ENCODE measurements around the gene AMOTL1.

The AMOTL1 gene

GRCh38 chr11:94746721-94747120, 21.4 kb upstream of the AMOTL1 start:
- DNase-seq = no peak

- no peak for DNase-seq
Observed at GRCh38 chr11:94747146-94747545, 21.0 kb upstream of the AMOTL1 start.

GRCh38 chr11:94747601-94748041, 20.5 kb upstream of the AMOTL1 start:
- no peak for DNase-seq

- DNase-seq = no peak
Observed at GRCh38 chr11:94749369-94749768, 18.8 kb upstream of the AMOTL1 start.

GRCh38 chr11:94750319-94751217, 17.6 kb upstream of the AMOTL1 start:
- DNase-seq = no peak

- DNase-seq = no peak
Observed at GRCh38 chr11:94751218-94751609, 16.9 kb upstream of the AMOTL1 start.

GRCh38 chr11:94751786-94752185, 16.4 kb upstream of the AMOTL1 start:
- no peak for DNase-seq

GRCh38 chr11:94753630-94754029, 14.5 kb upstream of the AMOTL1 start:
- DNase-seq = no peak

- DNase-seq = no peak
Observed at GRCh38 chr11:94754335-94754734, 13.8 kb upstream of the AMOTL1 start.

- DNase-seq = no peak
Observed at GRCh38 chr11:94754819-94755218, 13.3 kb upstream of the AMOTL1 start.

- no peak for DNase-seq
Observed at GRCh38 chr11:94755494-94755893, 12.7 kb upstream of the AMOTL1 start.

GRCh38 chr11:94757037-94757735, 11.0 kb upstream of the AMOTL1 start:
- no peak for DNase-seq

GRCh38 chr11:94758666-94759065, 9.5 kb upstream of the AMOTL1 start:
- DNase-seq = no peak

GRCh38 chr11:94759522-94759921, 8.6 kb upstream of the AMOTL1 start:
- no peak for DNase-seq

GRCh38 chr11:94760296-94760695, 7.9 kb upstream of the AMOTL1 start:
- DNase-seq = no peak

- no peak for DNase-seq
Observed at GRCh38 chr11:94762208-94762607, 5.9 kb upstream of the AMOTL1 start.

GRCh38 chr11:94762995-94763394, 5.2 kb upstream of the AMOTL1 start:
- no peak for DNase-seq

- DNase-seq = no peak
Observed at GRCh38 chr11:94766713-94767206, 1.4 kb upstream of the AMOTL1 start.

GRCh38 chr11:94767291-94767690, 865 bp upstream of the AMOTL1 start:
- DNase-seq = no peak

- no peak for DNase-seq
Observed at GRCh38 chr11:94768602-94769541, 716 bp downstream of the AMOTL1 start.

GRCh38 chr11:94769880-94770279, 1.7 kb downstream of the AMOTL1 start:
- no peak for DNase-seq

- DNase-seq = no peak
Observed at GRCh38 chr11:94770563-94771120, 2.5 kb downstream of the AMOTL1 start.

All from effector CD8-positive, alpha-beta T cell (primary cell).